Hematopoietic multipotent progenitor cell (in vitro differentiated cells): ENCODE measurements around the gene PIP5K1C. TPM values are rescaled to one million over a fixed set of nuclear protein-coding genes. Genes with fewer than 3 reads are reported as not detected.
A peak's percentile ranks its signal among the peaks of the same experiment; 100 is the strongest.

Source experiments
- DNase-seq, 3 donors: peaks; one replicate each; pipeline ENCODE4 v3.0.0-alpha.2; 2011 to 2015; ENCODE audit warnings: low read depth in 2 of 3, low spot score in 2 of 3
- total RNA-seq: library from RNA; depleted of rRNA; stranded (reverse); fragments of >200 nt; gene quantifications from one replicate; pipeline ENCODE4 v1.2.3, GENCODE V29; 2012

Gene PIP5K1C
- total RNA-seq, 1 donor, result 23.4 TPM

DNA sequence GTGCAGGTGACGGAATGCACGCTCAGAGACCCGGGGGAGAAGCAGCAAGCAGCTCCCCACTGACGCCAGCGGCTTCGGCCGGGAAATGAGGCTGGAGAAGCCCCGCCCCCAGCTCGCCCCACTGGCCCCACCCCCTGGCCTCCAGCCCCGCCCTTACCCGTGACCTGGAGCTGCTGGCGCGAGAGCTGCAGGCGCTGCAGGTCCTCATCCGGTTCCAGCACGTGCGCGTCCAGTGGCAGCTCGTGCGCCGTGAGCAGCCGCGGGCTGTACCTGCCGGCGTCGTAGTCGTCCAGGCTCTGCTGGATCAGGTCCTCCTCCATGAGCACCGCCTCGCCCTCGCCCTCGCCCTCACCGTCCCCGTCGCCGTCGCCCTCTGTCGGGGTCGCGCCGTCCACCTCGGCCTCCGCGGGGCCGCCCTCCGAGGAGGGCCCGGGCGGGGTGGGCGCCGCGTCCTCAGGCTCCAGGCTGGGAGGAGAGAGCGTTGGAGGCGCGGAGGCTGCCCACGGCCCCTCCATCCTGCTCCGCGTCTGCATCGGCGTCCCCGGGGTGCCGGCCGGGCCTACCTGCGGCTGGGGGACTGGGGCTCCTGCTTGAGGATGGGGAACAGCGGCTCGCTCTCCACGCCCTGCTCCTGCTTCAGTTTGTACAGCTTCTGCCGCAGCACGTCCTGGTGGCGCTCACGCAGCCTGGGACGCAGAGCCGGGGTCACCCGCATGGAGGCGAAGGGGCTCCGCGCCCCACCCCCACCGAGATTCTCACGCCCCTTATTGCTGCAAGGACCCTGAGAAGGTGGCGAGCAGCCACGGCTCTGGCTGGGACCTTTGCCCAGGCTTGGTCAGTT, 87.1 kb downstream of the PIP5K1C start:
- no peak for DNase-seq

DNA sequence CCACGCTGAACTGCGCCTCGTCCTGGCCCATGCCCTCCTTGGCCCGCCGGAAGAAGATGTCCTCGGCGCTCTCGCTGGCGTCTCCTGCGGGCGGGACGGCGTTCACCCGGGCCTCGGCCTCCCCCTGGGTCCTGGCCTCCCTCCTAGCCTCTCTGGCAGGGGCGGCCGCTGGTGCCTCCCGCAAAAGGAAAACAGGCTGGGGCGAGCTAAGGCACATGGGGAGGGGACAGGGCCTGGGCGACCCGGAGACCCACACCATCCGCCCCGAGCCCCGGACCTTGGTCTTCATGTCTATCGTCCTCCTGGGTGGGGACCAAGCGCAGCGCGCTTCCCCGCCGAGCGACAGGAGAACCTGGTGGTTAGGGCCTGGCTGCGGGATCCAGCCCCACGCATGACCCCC, 87.9 kb downstream of the PIP5K1C start:
- no peak for DNase-seq

DNA sequence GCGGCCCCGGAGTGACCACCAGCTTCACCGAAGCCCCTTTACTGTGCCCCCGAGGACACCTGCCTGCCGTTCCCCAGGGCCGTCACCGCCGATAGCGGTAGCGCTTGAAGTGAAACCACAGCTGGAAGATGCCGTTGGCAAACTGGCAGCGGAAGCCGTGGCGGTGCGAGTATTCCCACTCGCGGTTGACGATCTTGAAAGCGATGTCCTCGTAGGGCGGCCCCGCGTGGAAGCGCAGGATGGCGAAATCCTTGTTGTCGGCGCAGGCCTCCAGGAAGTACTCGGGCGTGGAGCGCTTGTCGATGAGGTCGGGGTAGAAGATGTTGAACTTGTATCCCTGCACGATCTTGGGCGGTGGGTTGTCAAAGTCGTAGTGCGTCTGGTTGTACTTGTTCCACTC, 88.4 kb downstream of the PIP5K1C start:
- no peak for DNase-seq

DNA sequence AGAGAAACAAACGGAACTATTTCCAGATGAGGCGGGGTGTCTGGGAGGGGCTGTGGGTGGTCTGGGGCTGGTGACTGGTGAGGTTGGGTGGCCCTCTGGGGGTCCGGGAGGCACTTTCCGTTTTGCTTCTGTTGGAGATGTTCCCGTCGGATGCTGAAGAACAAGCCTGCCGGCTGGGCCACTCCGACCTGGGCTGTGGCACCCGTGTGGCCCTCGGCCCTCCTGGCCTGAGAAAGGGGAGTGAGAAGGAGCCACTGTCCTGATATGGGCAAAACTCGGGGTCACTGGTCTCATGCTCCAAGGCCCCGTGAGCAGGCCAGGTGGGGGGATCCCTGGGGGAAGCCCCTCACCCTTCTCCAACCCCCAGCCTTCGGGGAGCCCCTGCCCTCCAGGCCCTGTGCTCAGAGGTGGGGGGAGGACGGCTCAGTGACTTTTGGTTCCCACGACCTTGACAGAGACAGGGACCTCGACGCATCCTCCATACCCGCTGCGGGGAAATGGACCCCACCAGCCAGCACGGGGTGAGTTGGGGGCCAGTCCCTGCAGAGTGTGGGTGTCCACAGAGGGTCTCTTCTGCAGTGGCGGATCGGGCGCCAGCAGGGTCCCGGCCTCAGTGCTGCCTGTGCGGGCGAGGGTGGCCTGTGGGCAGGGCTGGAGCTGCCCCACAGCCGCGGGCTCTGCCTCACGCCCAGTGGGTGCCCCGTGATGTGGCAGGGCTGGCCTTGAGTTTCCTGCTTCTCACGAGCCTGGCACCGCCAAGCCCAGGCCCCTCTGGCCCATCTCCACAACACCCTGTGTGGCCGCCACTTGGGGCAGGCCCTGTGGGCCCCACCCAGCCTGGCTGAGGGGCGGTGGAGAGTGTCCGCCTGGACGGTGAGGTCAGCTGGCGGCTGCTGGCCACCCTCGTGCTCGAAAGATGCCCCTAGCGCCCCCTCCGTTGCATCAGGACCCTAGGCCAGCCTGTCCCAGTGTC, 89.2 kb downstream of the PIP5K1C start:
- DNase-seq, result no peak

DNA sequence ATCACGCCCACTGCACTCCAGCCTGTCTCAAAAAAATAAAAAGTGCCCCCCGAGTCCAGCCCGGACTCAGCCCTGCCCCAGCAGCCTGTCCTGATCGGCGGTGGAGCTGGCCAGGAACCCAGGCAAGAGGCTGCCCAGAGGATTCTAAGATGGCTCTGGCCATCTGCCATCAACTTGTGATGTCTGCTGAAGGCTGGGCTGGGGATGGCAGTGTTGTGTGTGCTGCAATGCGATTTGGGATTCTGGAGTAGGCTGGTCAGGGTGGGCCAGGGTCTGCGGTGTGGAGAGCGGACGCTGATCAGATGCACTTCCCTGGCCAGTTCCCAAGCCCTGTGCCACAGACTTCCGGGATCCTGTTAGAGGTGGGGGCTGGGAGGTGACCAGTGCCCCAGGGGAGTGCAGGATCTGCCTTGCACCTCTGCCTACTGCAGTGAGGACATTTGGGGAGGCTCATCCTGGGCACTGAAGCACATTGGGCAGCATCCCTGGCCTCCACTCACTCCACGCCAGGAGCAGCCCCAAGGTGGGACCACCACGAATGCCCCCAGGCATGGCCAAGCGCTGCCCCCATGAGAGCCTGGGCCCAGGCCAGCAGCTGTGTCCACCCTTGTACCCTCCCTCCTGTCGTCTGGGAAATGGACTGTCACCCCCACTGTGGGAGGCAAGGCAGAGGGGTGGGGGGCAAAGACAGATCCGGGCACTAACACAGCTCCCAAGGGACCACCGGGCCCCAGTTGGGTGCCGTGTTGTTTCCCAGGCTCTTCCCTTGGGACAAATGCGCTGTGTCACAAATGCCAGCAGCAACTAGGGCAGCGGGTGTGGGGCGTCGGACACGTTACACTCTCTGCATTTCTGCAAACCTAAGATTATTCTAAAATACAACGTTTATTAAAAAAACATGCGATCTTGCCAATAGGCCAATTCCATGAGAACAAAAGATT, 90.2 kb downstream of the PIP5K1C start:
- DNase-seq, result no peak

DNA sequence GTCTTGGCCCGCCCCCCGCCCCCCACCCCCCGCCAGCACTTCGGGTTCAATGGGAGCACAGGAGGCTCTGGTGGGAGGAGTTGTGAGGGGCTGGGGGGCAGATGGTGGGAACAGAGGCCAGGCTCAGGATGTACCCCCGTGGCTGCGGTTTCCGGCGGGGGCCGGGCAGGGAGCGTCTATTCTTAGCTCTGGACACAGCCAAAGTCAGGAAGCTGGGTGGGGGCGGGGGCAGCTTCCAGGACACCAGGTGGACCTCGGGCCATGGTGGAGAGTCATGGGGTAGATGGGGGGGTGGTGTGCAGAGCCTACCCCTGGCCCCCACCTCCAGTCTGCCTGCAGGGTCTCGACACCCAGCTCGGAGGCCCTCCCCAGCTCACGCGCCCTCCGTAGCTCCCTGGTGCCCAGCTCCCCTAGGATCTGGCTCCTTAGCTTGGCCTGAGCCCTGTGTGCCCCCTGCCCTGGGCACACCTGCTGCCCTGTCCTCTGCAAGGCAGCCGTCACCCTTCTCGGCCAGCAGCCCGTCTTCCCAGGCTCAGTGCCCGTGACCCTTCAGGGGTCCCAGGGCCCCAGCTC, 91.4 kb downstream of the PIP5K1C start:
- DNase-seq, result peak in 2 of 3 donors; percentile 54 to 77

DNA sequence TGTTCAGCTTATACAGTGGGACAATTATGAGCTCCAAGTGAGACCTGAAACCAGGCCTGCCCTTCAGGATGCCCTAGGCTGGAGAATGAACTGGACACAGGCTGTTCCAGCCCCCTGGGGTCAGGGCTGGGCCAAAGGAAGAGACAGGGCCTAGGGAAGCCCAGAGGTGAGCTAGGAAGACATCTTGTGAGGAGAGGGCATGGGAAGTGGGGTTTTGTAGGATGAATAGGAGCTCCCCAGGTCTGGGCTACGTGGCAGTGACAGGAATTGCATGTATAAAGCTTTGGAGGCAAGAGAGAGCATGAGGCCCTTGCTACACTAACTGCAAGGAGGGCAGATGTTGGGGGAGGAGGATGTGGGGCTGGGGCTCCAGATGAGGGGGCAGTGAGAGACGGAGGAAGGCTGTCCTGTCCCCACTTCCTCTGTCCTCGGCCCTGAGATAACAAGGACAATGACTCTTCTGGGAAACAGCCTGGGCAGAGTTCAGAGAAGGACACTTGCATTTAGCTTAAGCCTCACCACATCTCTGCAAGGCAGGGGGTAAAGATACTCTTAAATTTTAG, 92.1 kb downstream of the PIP5K1C start:
- peak in 1 of 3 donors; percentile 40 for DNase-seq

DNA sequence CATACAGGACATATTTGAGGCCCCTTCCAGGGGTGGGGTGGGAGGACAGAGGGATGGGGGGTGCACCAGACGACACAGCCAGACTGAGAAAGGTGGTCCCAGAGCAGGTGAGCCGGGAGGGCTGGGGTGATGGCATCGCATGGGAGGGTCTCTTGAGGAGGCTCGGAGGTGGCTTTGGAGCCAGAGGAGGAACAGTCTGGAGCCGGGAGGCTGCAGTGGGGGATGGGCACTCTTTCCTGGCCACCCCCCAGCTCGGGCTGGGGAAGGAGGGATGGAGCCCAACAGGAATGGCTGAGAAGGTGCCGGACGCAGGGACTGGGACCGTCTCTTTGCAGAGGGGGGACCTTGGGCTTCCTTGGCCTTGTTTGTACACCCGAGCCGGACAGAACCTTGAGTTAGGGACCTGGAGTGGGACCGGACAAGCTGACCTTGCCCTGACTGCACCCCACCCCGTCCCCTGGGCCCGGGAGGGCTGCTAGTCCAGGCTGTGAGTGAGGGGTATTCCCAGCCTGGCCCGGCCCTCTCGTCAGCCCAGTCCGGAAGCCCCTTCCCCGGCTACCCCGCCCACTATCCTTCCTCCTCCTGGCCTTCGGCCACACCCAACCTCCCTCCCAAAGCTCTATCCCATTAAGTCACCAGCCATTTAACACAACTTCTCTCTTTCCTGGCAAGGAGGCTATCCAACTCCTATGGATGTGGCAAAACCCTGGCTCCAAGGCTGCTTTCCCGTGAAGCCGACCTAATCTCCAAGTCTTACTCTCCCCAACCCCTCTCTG, 92.8 kb downstream of the PIP5K1C start:
- no peak for DNase-seq

DNA sequence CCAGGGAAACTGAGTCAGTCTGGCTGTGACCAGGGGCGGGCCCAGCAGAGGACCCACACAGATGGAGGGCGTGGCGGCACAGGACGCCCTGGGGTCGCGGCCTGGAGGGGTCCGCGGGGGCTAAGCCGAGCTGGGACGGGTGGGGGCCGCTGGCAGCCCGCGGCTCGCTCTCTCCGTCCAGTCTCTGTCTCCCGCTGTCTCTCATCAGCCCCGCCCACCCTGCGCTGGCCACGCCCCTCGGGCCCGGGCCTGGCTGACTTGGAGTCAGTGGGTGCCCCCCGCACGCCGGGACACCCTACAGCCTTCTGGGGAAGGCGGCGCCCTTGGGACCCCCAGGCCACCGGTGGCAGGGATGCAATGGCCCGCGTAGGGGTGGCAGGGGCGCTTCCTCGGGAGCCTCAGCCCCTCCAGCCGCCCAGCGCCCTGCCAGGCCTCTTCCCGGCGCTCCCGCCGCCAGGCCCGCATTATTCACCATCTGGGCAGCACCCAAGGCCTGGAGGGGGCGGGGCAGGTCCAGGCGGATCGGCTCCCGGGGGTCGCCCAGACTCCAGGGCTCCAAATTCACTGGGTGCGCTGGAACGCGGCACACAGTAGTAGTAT, 93.5 kb downstream of the PIP5K1C start, which contains the start of gene TBXA2R:
Gene TBXA2R, minus strand, starts transcription at position 186 of the 600 bp plus-strand sequence. CDS start 6,241 bp downstream, outside the sequence.
- DNase-seq, result peak in 1 of 3 donors; percentile 54

DNA sequence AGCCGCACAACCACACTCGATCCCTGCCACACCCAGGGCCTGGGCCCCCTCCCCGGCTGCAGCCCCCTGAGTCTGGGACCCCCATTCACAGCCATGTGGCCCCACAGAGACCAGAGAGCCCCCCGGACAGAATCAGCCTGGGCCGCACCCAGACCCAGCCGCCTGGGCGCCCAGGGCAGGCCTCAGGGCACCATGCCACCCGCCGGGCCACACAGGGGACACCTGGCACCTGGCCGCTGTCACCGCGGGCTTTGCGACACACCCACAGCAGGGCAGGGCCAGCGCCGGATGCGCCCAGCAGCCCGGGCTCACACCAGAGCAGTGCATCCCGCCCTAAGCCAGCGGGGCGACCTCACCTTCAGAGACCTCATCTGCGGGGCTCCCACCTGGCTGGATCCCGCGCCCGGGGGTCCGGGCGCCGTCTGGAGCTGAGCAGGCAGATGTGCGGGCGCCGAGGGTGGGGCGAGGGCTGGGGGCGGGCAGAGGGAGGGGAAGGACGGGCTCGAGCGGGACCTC, 94.0 kb downstream of the PIP5K1C start:
- DNase-seq, result no peak

DNA sequence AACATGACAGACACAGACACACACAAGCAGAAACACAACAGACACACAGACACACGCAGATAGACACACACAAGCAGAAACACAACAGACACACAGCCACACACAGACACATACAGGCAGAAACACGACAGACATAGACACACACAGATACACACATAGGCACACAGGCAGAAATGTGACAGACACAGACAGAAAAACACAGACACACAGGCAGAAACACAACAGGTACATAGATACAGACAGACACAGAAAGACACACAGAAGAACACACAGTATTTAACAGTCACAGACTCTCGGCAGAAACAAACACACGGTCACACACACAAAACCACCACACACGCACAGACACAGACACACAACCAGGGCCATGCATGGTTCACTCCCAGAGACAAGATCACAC, 94.5 kb downstream of the PIP5K1C start:
- no peak for DNase-seq

DNA sequence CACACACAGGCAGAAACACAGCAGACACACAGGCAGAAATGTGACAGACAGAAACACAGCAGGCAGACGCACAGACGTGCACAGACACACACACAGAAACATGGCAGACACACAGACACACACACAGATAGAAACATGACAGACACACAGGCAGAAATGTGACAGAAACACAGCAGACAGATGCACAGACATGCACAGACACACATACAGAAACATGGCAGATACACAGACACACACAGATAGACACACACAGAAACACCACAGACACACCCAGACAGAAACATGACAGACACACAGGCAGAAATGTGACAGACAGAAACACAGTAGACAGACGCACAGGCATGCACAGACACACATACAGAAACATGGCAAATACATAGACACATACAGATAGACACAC, 94.9 kb downstream of the PIP5K1C start:
- DNase-seq, result no peak

DNA sequence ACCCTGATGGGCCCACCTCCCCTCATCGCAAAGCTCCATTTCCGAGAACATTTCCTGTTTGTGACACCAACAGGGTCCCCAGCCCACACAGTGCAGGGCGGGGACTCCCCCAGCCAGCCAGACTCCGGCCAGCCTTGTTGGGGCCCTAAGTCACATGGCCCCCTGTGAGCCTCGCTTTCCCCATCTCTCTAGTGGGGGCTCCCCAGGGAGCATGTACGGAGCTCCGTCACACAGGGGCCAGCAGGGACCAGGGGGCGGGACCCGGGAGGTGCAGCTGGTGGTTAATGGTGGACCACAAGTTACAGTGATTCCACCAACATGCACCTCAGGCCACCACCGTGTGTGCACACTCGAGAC, 95.3 kb downstream of the PIP5K1C start:
- DNase-seq, result peak in 1 of 3 donors; percentile 50

DNA sequence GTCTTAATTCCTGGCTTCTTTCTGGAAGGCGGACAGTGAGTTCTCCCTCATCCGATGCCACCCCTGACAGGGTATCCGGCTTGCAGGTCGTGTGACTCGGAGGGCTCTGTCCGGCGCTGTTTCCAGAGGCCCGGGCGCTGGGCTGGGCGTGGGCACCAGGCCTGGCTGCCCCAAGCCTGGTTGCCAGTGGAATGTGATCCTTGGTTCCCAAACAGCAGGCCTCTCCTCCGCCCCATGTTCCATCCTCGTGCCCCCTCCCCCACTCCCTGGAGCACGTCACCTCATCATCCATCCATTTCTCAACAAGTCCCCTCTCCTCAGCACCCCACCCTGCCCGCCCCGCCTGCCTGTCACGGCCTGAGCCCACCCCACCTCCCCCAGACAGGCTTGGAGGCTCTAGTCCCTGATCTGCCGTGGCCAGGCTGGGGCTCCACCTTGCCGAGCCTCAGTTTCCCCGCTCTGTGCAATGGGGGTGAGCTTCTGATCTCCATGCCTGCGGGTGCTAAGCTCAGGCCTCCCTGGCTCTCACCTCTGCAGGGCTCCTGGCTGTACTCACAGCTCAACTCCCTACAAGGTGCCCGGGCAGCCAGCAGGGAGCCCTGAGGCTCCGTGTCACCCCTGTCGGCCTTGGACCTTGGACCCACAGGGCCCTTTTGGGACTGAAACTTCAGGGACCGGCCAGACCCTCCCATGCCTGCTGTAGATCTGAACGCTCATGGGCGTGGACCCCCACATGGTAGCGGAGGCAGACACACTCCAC, 95.9 kb downstream of the PIP5K1C start:
- DNase-seq, result no peak

DNA sequence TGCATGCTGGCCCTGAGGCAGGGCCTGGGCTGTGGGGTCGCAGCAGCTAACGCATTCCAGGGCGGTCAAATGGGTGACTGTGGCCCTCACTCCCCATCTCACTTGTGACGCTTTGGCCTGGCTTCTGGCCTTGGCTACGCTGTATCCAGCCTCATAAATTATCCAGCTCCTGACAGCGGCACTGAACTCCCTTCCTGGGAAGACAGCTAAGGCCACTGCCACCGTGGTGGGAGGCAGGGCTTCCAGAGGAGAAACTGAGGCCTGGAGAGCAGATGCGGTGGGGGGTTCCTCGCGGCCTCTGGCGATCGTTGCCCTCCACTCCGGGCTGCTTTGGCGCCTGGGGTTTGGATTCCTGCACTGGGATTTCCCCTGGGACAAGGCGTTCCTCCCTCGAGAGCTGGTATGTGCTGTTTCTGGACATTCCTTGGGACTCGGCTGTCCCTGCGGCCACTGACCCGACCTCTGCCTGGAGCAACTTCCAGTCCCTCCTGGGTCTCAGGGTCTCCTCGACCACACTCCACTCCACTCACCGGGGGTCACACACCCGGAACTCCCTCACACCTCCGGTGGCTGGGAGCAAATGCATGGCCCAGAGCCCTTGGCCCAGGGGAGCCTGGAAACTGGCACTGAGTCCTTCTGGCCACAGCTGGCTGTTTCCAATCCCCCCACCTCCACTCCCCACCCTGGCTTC, 97.0 kb downstream of the PIP5K1C start:
- no peak for DNase-seq

DNA sequence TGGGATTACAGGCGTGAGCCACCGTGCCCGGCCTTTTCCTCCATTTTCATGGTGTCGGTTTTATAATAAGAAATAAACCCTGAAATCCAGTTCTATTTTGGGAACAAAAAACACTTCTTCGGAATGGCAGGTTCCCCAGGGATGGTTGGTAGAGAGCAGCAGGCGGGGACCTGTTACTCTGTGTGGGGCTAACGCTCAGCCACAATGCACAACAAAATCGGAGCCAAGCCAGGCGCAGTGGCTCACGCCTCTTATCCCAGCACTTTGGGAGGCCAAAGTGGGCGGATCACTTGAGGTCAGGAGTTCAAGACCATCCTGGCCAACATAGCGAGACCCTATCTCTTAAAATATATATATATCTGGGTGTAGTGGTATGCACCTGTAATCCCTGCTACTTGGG, 99.2 kb downstream of the PIP5K1C start:
- DNase-seq, result no peak

DNA sequence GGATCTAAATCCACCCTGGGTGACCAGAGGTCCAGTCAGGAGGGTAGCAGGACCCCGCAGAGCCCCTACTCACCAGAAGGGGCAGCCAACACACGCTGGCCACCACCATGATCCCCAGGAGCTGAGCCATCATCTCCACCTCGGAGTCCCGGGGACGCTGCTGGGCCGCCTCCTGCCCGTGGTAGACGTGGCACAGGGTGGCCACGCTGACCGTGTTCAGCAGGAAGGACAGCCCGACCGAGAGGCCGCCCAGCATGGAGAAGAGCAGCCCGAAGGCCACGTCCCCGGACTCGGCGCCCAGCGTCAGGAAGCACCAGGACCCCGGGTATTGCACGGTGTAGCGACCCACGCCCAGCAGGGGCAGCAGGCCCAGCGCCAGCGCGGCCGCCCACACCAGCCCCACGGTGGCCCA, 100.5 kb downstream of the PIP5K1C start:
- no peak for DNase-seq
